Measurements from ENCODE around the gene ITM2B.

GRCh38 chr13:48244159-48244558, 11.2 kb downstream of the ITM2B start:
- TF ChIP-seq CTCF (IDR thresholded peaks at IDR 0.05) (no peak), POLR2A (IDR thresholded peaks at IDR 0.05; ENCODE audit: low read depth) (no peak), POLR2AphosphoS5 (IDR thresholded peaks at IDR 0.05) (no peak)
